WTC11 (cell line): Measurements from ENCODE around the gene ACP5. TPM values are rescaled to one million over a fixed set of nuclear protein-coding genes. Genes with fewer than 3 reads are reported as not detected.
A peak's percentile ranks its signal among the peaks of the same experiment; 100 is the strongest.

Experiments used
- ATAC-seq: fragments of 200-7000 bp; cut with Tn5 transposase; 2 replicates; pipeline ENCODE4 v1.10.0; 2021; ENCODE audit warnings: mild to moderate bottlenecking, moderate library complexity
- CTCF ChIA-PET: fragments of 300-600 bp; sonication (Branson Sonifier 250); formaldehyde crosslinking; loops from one replicate; lab custom pipeline; 2021; ENCODE audit warnings: antibody characterized with exemption; lab: Charles Lee
- POLR2A ChIA-PET: fragments of 350-600 bp; sonication (Branson Sonifier 250); formaldehyde crosslinking; loops from one replicate; lab custom pipeline; 2021; ENCODE audit warnings: antibody characterized with exemption; lab: Charles Lee
- DNase-seq: peaks from one replicate; pipeline ENCODE4 v3.0.0; 2021; ENCODE audit warnings: low spot score
- H3K27ac Mint-ChIP-seq: 2 replicates; pipeline ENCODE4 v1.8.0; 2021; ENCODE audit warnings: mixed read lengths
- H3K27me3 Mint-ChIP-seq: 2 replicates; pipeline ENCODE4 v1.8.0; 2021; ENCODE audit warnings: low read depth, mild to moderate bottlenecking, moderate library complexity, mixed read lengths
- H3K36me3 Mint-ChIP-seq: 2 replicates; pipeline ENCODE4 v1.8.0; 2021; ENCODE audit warnings: mixed read lengths
- H3K4me1 Mint-ChIP-seq: 2 replicates; pipeline ENCODE4 v1.8.0; 2022; ENCODE audit warnings: mixed read lengths
- H3K4me3 Mint-ChIP-seq: 2 replicates; pipeline ENCODE4 v1.8.0; 2021; ENCODE audit warnings: mild to moderate bottlenecking, moderate library complexity, mixed read lengths
- H3K9me3 Mint-ChIP-seq: 2 replicates; pipeline ENCODE4 v1.8.0; 2021; ENCODE audit warnings: mixed read lengths
- CBFB ChIP-seq: sonication (generic); formaldehyde crosslinking; IDR thresholded peaks from 2 replicates; pipeline ENCODE4 v1.8.1; 2022; ENCODE audit warnings: mild to moderate bottlenecking, low read depth, missing genetic modification reagents
- CREM ChIP-seq: sonication (generic); formaldehyde crosslinking; IDR thresholded peaks from 2 replicates; pipeline ENCODE4 v1.8.1; 2022; ENCODE audit warnings: mild to moderate bottlenecking, missing genetic modification reagents, moderate library complexity
- E2F1 ChIP-seq: sonication (generic); formaldehyde crosslinking; IDR thresholded peaks from 2 replicates; pipeline ENCODE4 v1.8.0; 2022; ENCODE audit warnings: mild to moderate bottlenecking, missing genetic modification reagents
- FOXP1 ChIP-seq: sonication (generic); formaldehyde crosslinking; IDR thresholded peaks from 2 replicates; pipeline ENCODE4 v1.8.0; 2022; ENCODE audit warnings: missing genetic modification reagents, mild to moderate bottlenecking, moderate library complexity, borderline replicate concordance
- GABPB1 ChIP-seq: sonication (generic); formaldehyde crosslinking; IDR thresholded peaks from 2 replicates; pipeline ENCODE4 v1.8.1; 2023; ENCODE audit warnings: mild to moderate bottlenecking, missing genetic modification reagents
- GTF2I ChIP-seq: fragments of 250-450 bp; sonication (Bioruptor Pico); conservative IDR thresholded peaks from 2 replicates; pipeline ENCODE4 v1.4.0; 2021; ENCODE audit warnings: mild to moderate bottlenecking
- JAZF1 ChIP-seq: fragments of 250-450 bp; sonication (Bioruptor Pico); IDR thresholded peaks from 2 replicates; pipeline ENCODE4 v1.9.0; 2021; ENCODE audit warnings: moderate library complexity, mild to moderate bottlenecking, inconsistent platforms
- KAT7 ChIP-seq: sonication (generic); formaldehyde crosslinking; IDR thresholded peaks from 2 replicates; pipeline ENCODE4 v1.8.1; 2023; ENCODE audit warnings: missing genetic modification reagents, mild to moderate bottlenecking, borderline replicate concordance
- MXD4 ChIP-seq: fragments of 250-450 bp; sonication (Bioruptor Pico); IDR thresholded peaks from 2 replicates; pipeline ENCODE4 v1.8.0; 2021; ENCODE audit warnings: mild to moderate bottlenecking, moderate library complexity, borderline replicate concordance
- RELA ChIP-seq: sonication (generic); formaldehyde crosslinking; IDR thresholded peaks from 2 replicates; pipeline ENCODE4 v1.8.1; 2022; ENCODE audit warnings: missing genetic modification reagents, mild to moderate bottlenecking, borderline replicate concordance
- SP1 ChIP-seq: sonication (generic); formaldehyde crosslinking; conservative IDR thresholded peaks from 2 replicates; pipeline ENCODE4 v1.8.1; 2022; ENCODE audit warnings: missing genetic modification reagents
- TEAD4 ChIP-seq: sonication (generic); formaldehyde crosslinking; IDR thresholded peaks from 2 replicates; pipeline ENCODE4 v1.8.0; 2022; ENCODE audit warnings: mild to moderate bottlenecking, missing genetic modification reagents
- ZBTB21 ChIP-seq: sonication (generic); formaldehyde crosslinking; IDR thresholded peaks from 2 replicates; pipeline ENCODE4 v1.8.1; 2023; ENCODE audit warnings: mild to moderate bottlenecking, missing genetic modification reagents, borderline replicate concordance
- ZNF281 ChIP-seq: sonication (generic); formaldehyde crosslinking; IDR thresholded peaks from 2 replicates; pipeline ENCODE4 v1.8.0; 2023; ENCODE audit warnings: mild to moderate bottlenecking, missing genetic modification reagents
- total RNA-seq: library from RNA; stranded (reverse); gene quantifications from 3 replicates; pipeline ENCODE4 v1.2.3, GENCODE V29; 2021
- TF ChIP-seq, protein P1 (sequence below): sonication (generic); formaldehyde crosslinking; IDR thresholded peaks from 2 replicates; pipeline ENCODE4 v1.8.0; 2022; ENCODE audit warnings: mild to moderate bottlenecking, missing genetic modification reagents
- TF ChIP-seq, protein P2 (sequence below): sonication (generic); formaldehyde crosslinking; IDR thresholded peaks from 2 replicates; pipeline ENCODE4 v1.8.1; 2022; ENCODE audit warnings: mild to moderate bottlenecking, moderate library complexity, missing genetic modification reagents
- TF ChIP-seq, protein P3 (sequence below): sonication (generic); formaldehyde crosslinking; IDR thresholded peaks from 2 replicates; pipeline ENCODE4 v1.8.0; 2023; ENCODE audit warnings: missing genetic modification reagents, mild to moderate bottlenecking, borderline replicate concordance

The ACP5 gene
- total RNA-seq, 1 experiment from 2014 or later: 8.6 TPM

- peaks cover 13% of the 10 kb centered on the region for H3K27me3 Mint-ChIP-seq
- no peak overlapping the region for H3K27ac Mint-ChIP-seq
- DNase-seq (peak; percentile 38), ATAC-seq (peak; percentile 63)
- CTCF ChIA-PET: interaction anchor here (0.9 to 1.8 kb wide), 6 partner anchors 8 to 157 kb away, joined by 3 to 11 read pairs (median 6); partner anchors contain the start of gene ELOF1
- H3K4me3 Mint-ChIP-seq: peak overlapping the region; percentile 61
- POLR2A ChIA-PET: interaction anchor here (1.2 to 1.5 kb wide), 3 partner anchors 9 to 19 kb away, joined by 4 to 8 read pairs (median 6); partner anchors contain the start of gene ECSIT
- TF ChIP-seq FOXP1 (CRISPR knock-in tag): no peak
- no peak for TF ChIP-seq MXD4
- no peak for TF ChIP-seq E2F1 (CRISPR knock-in tag)
- TF ChIP-seq SP1 (CRISPR knock-in tag): no peak; the same call in 1 of the 2 replicates
- TF ChIP-seq RELA (CRISPR knock-in tag): no peak
- TF ChIP-seq, protein P1, sequence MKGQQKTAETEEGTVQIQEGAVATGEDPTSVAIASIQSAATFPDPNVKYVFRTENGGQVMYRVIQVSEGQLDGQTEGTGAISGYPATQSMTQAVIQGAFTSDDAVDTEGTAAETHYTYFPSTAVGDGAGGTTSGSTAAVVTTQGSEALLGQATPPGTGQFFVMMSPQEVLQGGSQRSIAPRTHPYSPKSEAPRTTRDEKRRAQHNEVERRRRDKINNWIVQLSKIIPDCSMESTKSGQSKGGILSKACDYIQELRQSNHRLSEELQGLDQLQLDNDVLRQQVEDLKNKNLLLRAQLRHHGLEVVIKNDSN (CRISPR knock-in tag): no peak
- no peak for TF ChIP-seq ZNF281
- TF ChIP-seq GABPB1 (CRISPR knock-in tag): no peak
- TF ChIP-seq JAZF1 (CRISPR knock-in tag): no peak
- no peak for TF ChIP-seq CBFB
- H3K9me3 Mint-ChIP-seq: no peaks in the 10 kb centered on the region
- no peaks in the 10 kb centered on the region for H3K36me3 Mint-ChIP-seq
- H3K4me1 Mint-ChIP-seq: peaks cover 21% of the 10 kb centered on the region
These were observed 37.7 kb downstream of the ACP5 start for GRCh38 chr19:11539495-11540365.

DNA sequence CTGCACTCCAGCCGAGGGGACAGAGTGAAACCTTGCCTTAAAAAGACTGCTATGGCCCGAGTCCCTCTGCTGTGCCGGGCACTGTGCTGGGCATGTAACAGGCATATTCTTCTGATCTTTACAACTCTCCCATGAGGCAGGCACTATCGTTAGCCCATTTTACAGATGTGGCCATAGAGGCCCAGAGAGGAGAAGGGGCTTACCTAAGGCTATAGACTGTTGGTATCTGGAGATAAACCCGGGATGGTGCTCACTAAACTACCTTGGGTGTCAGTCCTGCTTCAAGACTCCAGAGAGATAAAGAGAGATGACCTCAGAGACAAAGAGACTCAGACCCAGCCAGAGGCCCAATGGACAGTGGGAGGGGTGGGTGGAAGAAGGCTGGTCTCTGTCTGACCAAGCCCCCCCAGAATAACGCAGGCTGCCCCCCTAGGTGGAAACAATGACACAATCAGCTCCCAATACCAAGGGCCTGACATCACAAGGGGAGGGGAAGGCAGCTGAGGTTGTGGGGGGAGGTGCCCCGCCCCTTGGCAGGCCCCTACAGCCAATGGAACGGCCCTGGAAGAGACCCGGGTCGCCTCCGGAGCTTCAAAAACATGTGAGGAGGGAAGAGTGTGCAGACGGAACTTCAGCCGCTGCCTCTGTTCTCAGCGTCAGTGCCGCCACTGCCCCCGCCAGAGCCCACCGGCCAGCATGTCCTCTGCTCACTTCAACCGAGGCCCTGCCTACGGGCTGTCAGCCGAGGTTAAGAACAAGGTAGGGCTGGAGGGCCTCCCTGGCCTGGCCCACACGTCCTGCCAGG lies 39.0 kb downstream of the ACP5 start, which contains the start of gene CNN1:
TSS of gene CNN1 (plus strand) at position 620 of the 805 bp plus-strand sequence. CDS start at position 697, 77 bp downstream.
- Mint-ChIP-seq H3K9me3 (no peaks in the 10 kb centered on the region), H3K4me3 (peak within 1 kb of the TSS; percentile 61), H3K4me1 (peaks cover 21% of the 10 kb centered on the region), H3K27ac (peak within 1 kb of the TSS; percentile 90), H3K27me3 (peaks cover 25% of the 10 kb centered on the region), H3K36me3 (no peaks in the 10 kb centered on the region)
- ATAC-seq: peak; percentile 66
- TF ChIP-seq KAT7 (no peak), ZBTB21 (CRISPR knock-in tag) (no peak)
- POLR2A ChIA-PET: interaction anchor here (0.5 to 1.6 kb wide), 8 partner anchors 8 to 69 kb away, joined by 3 to 8 read pairs (median 4); partner anchors contain the start of genes ECSIT and ELOF1
- CTCF ChIA-PET: interaction anchor here (0.6 to 1.8 kb wide), 10 partner anchors 8 to 599 kb away, joined by 3 to 11 read pairs (median 4); partner anchors contain the start of genes ELOF1 and SWSAP1
- DNase-seq: peak; percentile 79

GRCh38 chr19:11535792-11536595 lies 41.5 kb downstream of the ACP5 start:
- Mint-ChIP-seq H3K9me3 (no peaks in the 10 kb centered on the region), H3K4me1 (peaks cover 21% of the 10 kb centered on the region), H3K4me3 (peak overlapping the region; percentile 78), H3K27ac (peak overlapping the region; percentile 88), H3K36me3 (no peaks in the 10 kb centered on the region), H3K27me3 (peaks cover 35% of the 10 kb centered on the region)
- DNase-seq (peak; percentile 94), ATAC-seq (peak; percentile 46)
- ChIA-PET POLR2A (interaction anchor here (0.6 kb wide), 2 partner anchors 29 to 227 kb away, joined by 3 to 4 read pairs; no protein-coding TSS in a partner anchor), CTCF (interaction anchor here (0.5 to 2.0 kb wide), 11 partner anchors 11 to 262 kb away, joined by 3 to 12 read pairs (median 4); partner anchors contain the start of genes ELOF1 and ZNF491)
- TF ChIP-seq TEAD4 (CRISPR knock-in tag) (no peak), CREM (CRISPR knock-in tag) (0 out of 2 replicates have a peak, but pooled peaks have one; percentile 75), GTF2I (CRISPR knock-in tag) (peak; percentile 84; the same call in 1 of the 2 replicates)
- TF ChIP-seq, protein P2, sequence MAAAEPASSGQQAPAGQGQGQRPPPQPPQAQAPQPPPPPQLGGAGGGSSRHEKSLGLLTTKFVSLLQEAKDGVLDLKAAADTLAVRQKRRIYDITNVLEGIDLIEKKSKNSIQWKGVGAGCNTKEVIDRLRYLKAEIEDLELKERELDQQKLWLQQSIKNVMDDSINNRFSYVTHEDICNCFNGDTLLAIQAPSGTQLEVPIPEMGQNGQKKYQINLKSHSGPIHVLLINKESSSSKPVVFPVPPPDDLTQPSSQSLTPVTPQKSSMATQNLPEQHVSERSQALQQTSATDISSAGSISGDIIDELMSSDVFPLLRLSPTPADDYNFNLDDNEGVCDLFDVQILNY: no peak
- TF ChIP-seq, protein P3, sequence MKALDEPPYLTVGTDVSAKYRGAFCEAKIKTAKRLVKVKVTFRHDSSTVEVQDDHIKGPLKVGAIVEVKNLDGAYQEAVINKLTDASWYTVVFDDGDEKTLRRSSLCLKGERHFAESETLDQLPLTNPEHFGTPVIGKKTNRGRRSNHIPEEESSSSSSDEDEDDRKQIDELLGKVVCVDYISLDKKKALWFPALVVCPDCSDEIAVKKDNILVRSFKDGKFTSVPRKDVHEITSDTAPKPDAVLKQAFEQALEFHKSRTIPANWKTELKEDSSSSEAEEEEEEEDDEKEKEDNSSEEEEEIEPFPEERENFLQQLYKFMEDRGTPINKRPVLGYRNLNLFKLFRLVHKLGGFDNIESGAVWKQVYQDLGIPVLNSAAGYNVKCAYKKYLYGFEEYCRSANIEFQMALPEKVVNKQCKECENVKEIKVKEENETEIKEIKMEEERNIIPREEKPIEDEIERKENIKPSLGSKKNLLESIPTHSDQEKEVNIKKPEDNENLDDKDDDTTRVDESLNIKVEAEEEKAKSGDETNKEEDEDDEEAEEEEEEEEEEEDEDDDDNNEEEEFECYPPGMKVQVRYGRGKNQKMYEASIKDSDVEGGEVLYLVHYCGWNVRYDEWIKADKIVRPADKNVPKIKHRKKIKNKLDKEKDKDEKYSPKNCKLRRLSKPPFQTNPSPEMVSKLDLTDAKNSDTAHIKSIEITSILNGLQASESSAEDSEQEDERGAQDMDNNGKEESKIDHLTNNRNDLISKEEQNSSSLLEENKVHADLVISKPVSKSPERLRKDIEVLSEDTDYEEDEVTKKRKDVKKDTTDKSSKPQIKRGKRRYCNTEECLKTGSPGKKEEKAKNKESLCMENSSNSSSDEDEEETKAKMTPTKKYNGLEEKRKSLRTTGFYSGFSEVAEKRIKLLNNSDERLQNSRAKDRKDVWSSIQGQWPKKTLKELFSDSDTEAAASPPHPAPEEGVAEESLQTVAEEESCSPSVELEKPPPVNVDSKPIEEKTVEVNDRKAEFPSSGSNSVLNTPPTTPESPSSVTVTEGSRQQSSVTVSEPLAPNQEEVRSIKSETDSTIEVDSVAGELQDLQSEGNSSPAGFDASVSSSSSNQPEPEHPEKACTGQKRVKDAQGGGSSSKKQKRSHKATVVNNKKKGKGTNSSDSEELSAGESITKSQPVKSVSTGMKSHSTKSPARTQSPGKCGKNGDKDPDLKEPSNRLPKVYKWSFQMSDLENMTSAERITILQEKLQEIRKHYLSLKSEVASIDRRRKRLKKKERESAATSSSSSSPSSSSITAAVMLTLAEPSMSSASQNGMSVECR (CRISPR knock-in tag): no peak
